NCI-H187 (cell line): ENCODE results near the gene TFRC.
"Not testable (repeated sequence)": the region's sequence is repeated elsewhere in the genome, so short reads cannot be mapped to it uniquely, and the experiment has no call there.

Experiments used
- DNase-seq, 2 experiments: peaks; one replicate each; lab custom pipeline; 2025; lab: John Stamatoyannopoulos, UW

The TFRC gene

GRCh38 chr3:196081002-196081833 is 672 bp downstream of the TFRC start:
- DNase-seq = peak; percentile 18 to 52

GRCh38 chr3:196080101-196080846 is 1.6 kb downstream of the TFRC start:
- not testable (repeated sequence) for DNase-seq

- no peak for DNase-seq
These were observed 2.2 kb downstream of the TFRC start for GRCh38 chr3:196079682-196080081.

DNA sequence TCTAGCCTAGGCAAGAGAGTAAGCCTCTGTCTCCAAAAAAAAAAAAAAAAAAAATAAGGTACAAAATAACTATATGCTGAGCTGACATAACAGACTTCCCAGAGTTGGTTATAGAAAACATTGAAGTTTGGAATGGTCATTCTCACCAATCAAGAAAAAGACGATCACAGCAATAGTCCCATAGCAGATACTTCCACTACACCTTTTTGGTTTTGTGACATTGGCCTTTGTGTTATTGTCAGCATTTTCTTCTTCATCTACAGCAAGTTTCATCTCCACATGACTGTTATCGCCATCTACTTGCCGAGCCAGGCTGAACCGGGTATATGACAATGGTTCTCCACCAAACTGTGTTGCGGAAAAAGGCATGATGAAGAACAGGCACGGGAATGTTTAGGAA is 6.9 kb downstream of the TFRC start:
- no peak for DNase-seq

DNA sequence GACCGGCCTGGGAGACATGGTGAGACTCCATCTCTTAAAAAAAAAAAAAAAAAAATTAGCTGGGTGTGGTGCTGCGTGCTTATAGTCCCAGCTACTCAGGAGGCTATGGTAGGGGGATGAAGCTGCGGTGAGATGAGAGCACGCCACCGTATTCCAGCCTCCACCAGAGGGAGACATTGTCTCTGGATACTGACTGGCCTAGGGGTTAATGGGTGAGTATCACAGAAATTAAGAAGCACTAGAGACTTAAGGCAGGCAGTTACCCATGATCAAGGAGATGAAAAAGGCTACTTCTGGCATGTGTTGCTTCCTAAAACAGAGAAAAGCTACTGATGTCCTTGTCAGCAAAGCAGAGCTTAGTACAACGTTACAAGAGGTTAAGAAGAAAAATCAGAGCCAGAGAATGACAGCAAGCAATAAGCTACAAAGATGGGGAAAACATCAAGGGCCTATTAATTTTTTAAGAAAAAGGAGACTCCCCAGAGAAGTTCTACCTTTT is 8.6 kb downstream of the TFRC start:
- peak in 1 of 2 experiments; percentile 3 for DNase-seq

DNA sequence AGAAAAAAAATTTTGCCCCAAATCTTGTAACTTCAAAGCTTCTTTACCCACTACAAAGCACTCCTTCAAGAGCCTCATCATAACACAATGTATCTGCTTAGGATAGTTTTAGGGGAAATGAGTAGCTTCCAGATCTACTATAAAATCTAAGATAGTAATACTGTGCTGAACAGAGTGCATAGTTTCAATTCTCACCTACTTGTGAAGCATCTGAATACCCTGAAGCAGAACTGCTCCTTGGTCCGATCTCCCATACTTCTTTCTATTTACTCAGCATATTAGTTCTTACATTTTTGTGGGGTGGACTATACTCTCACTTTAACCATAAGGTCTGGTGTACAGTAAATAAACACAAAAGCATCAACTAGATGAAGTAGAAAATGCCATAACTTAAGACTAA is 9.6 kb downstream of the TFRC start:
- no peak for DNase-seq

DNA sequence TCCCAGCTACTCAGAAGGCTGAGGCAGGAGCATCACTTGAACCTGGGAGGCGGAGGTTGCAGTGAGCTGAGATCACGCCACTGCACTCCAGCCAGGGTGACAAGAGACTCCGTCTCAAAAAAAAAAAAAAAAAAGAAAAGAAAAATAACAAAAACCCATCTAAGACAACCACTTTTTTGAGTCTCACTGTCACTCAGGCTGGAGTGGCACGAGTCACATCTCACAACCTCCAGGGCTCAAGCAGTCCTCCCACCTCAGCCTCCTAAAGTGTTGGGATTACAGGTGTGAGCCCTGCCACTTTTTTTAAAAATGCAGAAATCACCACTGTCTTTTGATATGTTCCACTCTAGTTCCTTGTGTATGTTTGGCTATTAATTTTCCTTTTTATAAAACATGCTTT is 13.1 kb downstream of the TFRC start:
- not testable (repeated sequence) for DNase-seq

DNA sequence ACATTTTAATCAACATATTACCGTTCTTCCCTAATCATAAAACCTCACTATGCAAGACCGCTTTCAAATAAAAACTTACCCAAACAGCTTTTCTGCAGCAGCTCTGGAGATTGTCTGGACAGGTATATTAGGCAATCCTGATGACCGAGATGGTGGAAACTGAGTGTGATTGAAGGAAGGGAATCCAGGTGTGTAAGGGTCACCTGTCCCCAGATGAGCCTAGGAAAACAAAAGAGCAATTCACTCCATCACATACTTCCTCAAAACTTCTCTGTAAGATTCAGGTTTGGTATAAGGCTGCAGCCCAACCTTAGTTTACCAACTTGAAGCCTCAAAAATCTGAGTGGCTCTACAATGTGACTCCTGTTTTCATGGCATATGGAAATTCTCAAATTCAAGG is 14.5 kb downstream of the TFRC start:
- DNase-seq = no peak

DNA sequence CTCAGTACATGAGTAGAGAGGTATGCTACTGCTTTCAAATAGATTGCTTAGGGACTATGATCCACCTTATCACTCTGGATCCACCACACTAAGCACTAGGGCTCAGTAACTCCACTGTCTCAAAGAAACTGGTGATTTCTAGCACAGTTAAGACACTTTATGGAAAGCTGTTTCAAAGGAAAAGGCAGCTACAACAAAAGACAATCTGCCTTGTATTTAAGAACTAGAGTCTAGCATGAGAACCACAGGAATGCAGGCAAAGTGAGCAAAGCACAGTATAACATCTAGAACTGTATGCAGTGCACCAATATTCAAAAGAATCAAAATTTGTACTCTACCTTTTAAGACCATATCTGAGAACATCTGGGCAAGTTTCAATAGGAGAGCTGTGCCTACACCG is 17.9 kb downstream of the TFRC start:
- no peak for DNase-seq

DNA sequence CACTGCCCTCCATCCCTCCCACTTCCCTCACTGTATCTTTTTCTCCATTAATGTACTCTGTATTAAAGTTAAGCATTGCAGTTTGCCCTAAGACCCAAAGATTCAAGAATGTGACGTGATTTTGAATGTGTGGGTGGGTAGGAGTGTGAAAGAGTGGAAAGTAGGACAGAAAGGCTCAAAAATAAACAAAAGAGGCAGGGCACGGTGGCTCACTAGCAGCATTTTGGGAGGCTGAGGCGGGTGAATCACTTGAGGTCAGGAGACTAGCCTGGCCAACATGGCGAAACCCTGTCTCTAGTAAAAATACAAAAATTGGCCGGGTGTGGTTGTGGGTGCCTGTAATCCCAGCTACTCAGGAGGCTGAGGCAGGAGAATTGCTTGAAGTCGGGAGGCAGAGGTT is 18.4 kb downstream of the TFRC start:
- DNase-seq = no peak

DNA sequence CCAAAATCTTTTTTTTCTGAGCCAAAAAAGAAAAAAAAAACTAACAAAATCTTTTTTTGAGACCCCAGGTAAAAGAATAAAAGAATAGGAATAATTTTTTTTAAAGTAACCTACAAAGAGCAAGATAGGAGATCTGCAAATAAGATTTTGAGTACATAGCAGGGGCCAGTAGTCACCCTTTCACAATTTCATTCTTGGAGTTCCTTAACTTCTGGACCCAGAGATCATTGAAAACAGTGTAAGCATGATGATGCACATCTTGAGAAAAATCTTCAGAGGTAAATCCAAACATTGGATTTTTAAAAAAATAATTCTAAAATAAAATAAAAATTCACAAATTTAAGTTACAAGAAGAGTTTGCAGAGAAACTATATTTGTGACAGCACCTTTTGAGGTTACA is 18.8 kb downstream of the TFRC start:
- no peak for DNase-seq

GRCh38 chr3:196060834-196061233 is 21.1 kb downstream of the TFRC start:
- no peak for DNase-seq

- no peak for DNase-seq
These were observed 24.0 kb downstream of the TFRC start for GRCh38 chr3:196057760-196058331.

- DNase-seq = not testable (repeated sequence)
These were observed 25.5 kb downstream of the TFRC start for GRCh38 chr3:196056371-196056770.

- DNase-seq = no peak
These were observed 26.1 kb downstream of the TFRC start for GRCh38 chr3:196055683-196056270.

- no peak for DNase-seq
These were observed 26.6 kb downstream of the TFRC start for GRCh38 chr3:196055240-196055639.

- DNase-seq = no peak
These were observed 27.2 kb downstream of the TFRC start for GRCh38 chr3:196054661-196055060.

GRCh38 chr3:196053487-196053886 is 28.4 kb downstream of the TFRC start:
- no peak for DNase-seq

DNA sequence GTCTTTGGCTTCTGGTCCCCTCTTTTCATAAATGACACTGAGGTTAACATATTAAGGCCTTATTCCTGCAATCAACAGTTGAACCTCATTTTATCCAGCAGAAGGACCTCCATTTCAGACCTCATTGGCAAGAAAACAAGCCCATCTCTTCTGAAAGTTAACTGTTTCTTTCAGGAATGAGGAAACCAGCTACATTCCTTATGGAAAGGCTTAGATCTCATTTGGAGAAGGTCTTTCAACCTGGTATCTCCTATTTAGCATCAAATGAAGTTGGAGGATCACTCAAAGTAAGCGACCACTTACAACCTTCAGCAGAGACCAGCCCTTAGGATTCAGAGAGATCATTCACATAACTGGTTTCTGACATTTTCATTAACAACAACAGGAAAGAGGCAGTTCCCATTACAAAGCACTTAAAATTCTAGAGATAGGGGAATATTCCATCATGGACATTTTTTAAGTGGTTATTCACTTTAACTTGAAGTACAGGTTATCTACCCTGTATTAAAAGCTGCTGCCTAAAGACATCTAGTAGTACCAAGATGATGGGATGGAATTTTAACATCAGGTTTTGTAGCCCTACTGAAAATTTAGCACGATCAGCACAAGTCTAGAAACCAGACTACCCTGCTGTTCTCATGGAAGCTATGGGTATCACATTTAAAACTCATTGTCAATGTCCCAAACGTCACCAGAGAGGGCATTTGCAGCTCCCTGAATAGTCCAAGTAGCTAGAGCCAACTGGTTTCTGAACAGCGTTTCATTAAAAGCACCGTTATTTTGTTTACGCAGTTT is 30.4 kb downstream of the TFRC start:
- no peak for DNase-seq

DNA sequence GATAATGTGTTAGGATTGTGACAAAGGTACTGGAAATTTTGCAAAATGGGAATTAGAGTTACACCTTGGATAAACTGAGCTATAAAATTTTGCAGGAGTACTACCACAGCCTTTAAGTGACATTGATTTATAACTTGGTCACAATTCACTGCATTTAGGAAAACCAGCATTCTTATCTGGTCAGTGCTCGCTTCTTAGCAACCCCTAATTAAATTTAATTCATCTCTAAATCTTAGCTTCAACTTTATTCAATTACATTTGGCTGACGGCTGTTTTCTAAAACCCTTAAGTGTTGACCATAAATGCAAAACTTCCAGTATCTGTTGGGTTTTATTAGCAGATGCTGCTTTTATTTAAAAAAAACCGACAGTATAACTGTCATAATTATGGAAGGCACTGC is 31.3 kb downstream of the TFRC start:
- DNase-seq = no peak

- no peak for DNase-seq
These were observed 32.2 kb downstream of the TFRC start for GRCh38 chr3:196049653-196050052.
